ENCODE measurements around the gene PLD6.

Gene PLD6

DNA sequence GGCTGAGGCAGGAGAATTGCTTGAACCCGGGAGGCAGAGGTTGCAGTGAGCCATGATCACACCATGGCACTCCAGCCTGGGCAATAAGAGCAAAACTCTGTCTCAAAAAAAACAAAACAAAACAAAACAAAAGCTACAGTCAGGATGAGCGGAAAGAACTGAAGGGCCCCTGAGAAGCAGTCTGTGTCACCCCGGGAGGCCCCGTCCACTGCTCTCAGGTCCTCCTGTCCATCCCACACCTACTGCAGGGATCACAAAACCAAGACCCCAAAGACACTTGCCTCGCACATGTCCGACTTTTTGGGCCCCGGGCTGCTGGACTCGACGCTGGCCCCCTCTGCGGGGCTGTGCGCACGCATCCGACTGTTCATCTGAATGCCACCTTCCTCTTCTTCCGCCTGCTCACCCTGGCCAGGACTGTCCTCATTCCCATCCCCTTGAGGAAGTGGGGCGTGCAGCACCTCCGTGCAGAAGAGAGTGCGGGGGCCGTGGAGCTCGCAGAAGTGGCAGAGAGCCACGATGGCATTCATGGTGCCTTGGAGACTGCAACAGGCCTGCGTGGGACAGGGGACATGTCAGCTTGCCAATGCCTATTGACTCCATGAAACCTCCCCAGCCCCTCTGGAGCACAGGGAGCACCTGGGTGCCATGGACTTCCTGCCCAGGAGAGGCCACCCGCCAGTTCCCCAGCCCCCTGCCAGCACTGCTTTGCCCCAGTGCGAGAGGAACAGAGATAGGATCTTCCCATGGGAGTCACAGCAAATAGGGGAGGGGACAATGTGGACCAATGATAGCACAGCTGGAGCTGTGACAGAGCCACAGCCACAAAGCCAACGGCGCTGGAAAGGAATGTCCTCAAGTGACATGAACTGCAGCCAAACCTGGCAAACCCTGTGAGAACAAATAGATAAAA is 21.7 kb upstream of the PLD6 start:
- in situ Hi-C loops (cut with MboI; ENCODE audit: low sequenced_read_pairs), result no loop called here

DNA sequence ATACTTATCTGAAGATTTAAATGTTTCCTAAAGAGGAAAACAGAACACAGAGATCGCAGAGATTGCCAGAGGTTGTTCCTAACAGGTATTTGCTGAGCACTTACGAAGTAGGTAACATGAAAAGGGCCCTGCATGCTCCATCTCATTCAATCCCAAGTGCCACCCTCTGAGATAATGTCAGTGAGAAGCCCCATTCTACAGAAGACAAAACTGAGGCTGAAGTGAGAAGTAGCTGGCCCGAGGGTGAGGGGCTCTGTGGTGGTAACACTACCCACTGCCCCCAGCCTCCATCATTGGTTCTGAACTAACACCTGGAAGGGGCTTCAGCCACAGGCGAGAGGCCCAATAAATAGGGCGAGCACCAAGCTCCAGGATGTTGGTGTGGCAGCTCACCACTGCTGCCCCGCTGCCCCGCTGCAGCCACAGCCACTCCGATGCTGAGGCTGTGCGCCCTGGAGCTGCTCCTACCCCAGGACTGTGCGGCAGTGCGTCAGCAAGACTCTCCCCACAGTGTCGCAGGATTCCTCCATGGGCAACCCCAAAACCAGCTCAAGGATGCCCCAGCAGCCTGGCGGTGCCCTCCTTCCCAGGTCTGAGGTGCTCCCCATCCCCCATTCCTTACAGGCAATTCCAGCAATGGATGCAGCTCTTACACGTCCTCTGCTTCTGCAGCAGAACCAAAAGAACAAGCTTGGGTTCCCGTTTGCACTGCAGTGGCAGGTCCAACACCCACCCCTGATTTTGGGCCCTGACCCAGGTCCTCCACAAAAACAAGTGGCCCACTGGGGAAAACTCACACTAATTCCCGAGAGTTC is 20.5 kb upstream of the PLD6 start:
- in situ Hi-C loops (cut with MboI; ENCODE audit: low sequenced_read_pairs), result no loop called here

DNA sequence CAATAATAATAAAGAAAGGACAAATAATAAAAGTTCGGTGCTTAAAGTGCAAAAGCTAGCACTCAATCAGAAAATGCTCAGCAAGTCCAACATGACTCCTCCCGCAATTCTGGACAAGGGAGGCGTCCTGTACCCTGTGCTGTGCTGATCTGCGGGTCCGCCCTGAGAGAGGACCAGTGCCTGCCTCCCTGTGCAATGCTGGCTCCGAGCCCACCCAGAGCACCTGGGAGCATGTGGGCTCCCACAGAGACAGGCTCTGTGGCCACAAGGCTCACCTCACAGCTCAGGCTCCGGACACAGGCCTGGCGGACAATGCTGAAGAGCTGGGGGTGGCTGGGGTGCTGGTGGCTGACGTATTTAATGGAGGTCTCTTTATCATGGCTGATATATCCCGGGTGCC is 19.8 kb upstream of the PLD6 start:
- in situ Hi-C loops (cut with MboI; ENCODE audit: low sequenced_read_pairs), result no loop called here

DNA sequence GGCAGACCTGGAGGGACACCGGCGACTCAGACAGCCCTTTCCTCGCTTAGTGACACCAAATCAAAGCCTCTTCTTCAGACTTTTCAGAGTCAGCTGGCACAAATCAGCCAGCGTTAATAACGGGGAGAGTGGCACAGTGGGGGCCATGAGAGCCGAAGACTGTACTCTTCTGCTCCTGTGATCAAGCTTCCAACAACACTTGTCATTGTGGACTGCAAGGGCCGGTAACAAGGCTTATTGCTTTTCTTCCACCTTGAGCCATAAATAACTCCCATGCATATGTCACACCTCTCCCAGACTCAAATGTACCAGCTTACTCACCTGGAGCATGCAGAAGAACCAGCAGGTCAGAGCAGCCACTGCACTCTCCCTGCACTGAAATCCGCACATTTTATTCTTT is 18.0 kb upstream of the PLD6 start:
- in situ Hi-C loops (cut with MboI; ENCODE audit: low sequenced_read_pairs), result no loop called here

GRCh38 chr17:17223736-17224135 is 17.6 kb upstream of the PLD6 start:
- in situ Hi-C loops (cut with MboI; ENCODE audit: low sequenced_read_pairs), result no loop called here

- in situ Hi-C loops (cut with MboI; ENCODE audit: low sequenced_read_pairs), result no loop called here
Measured at GRCh38 chr17:17221329-17221728, 15.2 kb upstream of the PLD6 start.

DNA sequence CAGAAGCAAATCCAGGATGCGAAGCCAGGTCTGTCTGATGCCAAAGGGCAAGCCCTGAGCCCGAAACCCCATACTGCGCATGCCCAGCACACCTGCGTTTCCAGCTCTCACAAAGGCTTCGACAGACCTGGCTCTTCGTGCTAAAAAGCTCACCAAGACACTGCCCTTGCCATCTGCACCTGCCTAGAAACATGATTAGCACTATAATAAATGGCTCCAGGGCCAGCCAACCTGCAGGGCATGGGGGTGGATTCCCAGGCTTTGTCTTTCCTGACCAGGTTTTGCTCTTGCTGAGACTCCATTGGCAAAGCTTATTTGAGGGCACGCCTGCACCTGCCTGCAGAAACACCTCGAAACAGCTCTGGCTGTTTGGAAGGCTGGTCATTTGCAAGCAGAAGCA is 14.4 kb upstream of the PLD6 start:
- in situ Hi-C loops (cut with MboI; ENCODE audit: low sequenced_read_pairs), result no loop called here

- in situ Hi-C loops (cut with MboI; ENCODE audit: low sequenced_read_pairs), result no loop called here
Measured at GRCh38 chr17:17217995-17218394, 11.9 kb upstream of the PLD6 start.

DNA sequence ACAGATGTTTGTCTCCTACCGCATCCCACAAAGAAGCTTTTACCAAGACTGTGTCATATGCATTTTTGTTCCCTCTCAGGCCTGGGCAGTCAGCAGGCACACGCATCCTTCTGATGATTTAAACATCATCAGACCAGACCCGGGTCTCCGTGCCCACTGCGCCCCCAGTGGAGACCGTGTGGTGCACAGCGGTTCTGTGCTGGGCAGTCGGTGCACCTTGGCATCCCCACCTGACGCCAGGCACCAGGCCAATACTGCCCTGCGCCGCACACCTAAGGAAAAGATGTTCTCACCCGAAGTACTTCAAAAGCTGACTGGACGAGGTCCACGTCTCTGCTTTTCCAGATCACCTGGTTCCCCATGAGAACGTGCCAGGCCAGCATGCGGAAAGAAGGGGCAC is 10.6 kb upstream of the PLD6 start:
- in situ Hi-C loops (cut with MboI; ENCODE audit: low sequenced_read_pairs), result no loop called here

DNA sequence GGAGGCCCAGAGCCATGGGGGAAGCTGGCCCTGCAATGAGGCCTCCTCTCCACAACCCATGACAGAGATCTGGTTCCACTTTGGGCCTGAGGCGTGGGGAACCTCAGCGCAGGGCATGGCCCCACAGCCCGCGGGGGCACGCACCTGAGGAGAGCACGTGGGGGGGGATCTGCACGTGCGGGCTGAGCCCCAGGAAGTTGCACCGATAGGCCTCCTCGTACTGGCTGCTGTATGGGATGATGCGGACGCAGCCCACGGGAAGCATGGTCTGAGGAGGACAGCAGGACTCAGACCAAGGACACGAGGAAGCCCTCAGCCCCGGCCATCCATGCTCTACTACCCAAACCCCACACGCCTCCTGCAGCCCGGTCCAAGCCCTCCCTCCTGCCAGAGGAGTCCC is 10.1 kb upstream of the PLD6 start:
- in situ Hi-C loops (cut with MboI; ENCODE audit: low sequenced_read_pairs), result no loop called here

DNA sequence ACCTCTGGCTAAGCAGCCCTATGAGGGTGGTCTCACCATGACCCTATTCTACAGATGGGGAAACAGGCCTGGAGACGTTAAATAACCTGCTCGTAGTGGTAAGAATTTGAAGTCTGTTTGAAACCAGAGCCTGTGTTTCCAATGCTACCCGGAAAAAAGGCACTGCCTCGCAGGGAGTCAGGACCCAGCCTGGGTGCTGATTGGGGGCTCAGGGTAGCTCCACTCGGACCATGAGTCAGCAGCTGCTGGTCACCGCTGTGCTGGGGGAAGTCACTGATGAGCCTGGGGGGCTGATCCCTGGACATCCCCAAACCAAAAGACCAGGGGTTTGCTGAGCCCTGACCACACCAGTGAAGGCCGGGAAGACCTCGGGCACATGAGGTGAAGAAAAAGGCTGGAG is 9.4 kb upstream of the PLD6 start:
- in situ Hi-C loops (cut with MboI; ENCODE audit: low sequenced_read_pairs), result no loop called here

DNA sequence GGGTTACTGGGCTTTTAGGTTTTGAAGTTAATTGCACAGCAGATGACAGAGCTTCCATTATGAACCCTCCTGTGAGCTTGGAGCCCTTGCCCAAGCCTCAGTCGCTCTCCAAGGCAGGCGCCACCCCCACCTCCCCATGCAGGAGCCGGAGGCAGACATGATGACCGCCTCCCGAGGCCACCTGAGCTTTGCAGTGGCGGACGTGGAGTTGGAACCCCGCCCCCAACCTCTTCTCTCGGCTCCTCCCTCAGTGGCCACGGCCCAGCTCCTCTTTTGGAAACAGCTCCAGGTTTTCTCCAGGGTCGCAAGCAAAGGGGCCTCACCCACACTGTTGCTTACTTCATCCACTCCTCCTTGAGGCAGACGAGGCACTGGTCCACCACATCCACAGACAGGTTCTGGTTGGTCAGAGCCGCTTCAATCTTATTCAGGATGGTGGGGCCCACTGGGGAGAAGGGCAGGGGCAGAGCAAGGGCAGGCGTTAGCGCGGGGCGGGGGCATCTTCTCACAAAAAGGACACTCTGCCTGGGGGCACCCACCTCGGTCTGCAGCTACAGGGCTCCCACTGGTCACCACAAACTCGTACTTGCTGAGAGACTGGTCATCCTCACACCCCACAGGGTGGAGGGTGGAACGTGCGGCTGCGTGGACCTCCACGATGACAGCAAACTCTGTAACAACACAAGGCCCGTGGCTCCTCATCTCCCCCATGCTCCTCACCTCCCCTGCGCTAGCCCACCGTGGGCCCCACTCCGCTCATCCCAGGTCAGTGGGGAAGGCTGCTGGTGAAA is 8.7 kb upstream of the PLD6 start:
- in situ Hi-C loops (cut with MboI; ENCODE audit: low sequenced_read_pairs), result no loop called here

DNA sequence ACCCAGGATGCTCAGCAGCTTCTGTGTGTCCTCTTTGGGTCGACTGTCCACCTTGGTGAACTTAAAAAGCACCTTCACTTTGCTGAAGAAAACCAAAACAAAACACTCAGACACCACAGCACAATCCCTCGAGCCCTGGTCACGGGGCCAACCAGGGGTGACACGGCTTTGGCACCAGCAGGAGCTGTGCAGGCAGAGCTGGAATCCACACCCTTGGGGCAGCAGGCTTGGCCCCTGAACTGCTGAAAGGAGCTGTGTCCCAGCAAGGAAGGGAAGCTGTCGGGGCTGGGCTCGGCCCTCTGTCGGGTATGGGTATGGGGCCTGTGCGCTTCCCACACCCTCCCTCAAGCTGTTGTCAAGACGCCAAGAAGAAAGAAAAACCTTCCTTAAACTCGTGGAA is 7.6 kb upstream of the PLD6 start:
- in situ Hi-C loops (cut with MboI; ENCODE audit: low sequenced_read_pairs), result no loop called here

- in situ Hi-C loops (cut with MboI; ENCODE audit: low sequenced_read_pairs), result no loop called here
Measured at GRCh38 chr17:17207998-17208397, 1.9 kb upstream of the PLD6 start.

DNA sequence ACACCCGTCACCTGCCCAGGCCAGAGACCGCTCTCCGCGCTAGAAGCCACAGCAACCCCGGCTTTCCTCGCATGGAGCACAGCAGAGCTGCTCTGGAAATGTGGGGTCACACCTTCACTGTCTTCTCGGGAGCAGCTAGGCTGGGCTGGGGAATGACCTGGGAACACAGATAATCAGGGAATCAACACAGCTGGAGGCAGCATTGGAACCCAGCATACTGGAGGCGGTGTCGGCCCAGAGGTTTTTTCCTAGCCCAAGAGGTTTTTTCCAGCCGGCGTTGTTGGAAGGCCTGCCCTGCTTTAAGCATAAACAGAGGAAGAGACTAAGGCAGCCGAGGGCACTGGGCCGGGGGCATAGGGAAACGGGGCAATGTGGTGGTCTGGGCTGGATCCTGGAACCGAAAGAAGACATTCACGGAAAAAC is 791 bp upstream of the PLD6 start:
- in situ Hi-C loops (cut with MboI; ENCODE audit: low sequenced_read_pairs), result no loop called here

GRCh38 chr17:17205368-17206123 is 587 bp downstream of the PLD6 start:
- in situ Hi-C loops (cut with MboI; ENCODE audit: low sequenced_read_pairs), result no loop called here

- in situ Hi-C loops (cut with MboI; ENCODE audit: low sequenced_read_pairs), result no loop called here
Measured at GRCh38 chr17:17204635-17205231, 1.4 kb downstream of the PLD6 start.

GRCh38 chr17:17204041-17204591 is 2.0 kb downstream of the PLD6 start:
- in situ Hi-C loops (cut with MboI; ENCODE audit: low sequenced_read_pairs), result no loop called here

DNA sequence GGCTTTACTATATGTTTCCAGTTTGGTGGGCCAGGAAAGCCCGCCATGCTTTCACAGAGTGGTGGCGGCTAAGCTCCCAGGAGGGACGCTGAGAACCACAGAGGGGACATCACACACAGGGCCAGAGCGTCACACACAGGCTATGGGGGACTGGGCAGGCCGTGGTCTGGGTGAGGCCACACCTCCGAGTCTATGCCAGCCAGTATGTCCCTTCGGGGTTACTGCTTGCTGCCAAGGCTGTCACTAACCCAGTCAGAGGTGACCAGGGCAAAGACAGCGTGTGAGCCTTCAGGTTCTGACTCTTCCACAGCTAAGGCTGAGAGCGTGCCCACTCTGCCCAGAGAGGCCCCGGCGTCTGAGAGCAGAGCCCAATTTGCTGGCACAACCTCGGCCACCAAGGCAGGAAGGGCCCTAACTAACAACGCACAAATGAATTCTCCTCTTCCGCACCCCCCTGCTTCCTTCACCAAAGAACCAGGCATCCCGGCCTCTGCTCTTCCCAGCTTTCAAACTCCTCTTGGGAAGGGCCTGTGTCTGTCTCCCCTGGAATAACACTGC is 2.9 kb downstream of the PLD6 start:
- in situ Hi-C loops (cut with MboI; ENCODE audit: low sequenced_read_pairs), result no loop called here

- in situ Hi-C loops (cut with MboI; ENCODE audit: low sequenced_read_pairs), result no loop called here
Measured at GRCh38 chr17:17201907-17202306, 4.2 kb downstream of the PLD6 start.
